Kasumi-1 (cell line): ENCODE data around the gene KIDINS220.
A peak's percentile ranks its signal among the peaks of the same experiment; 100 is the strongest.

Experiments used
- DNase-seq, 2 experiments: peaks; one replicate each; lab custom pipeline; 2025; lab: John Stamatoyannopoulos, UW

Gene KIDINS220

DNA sequence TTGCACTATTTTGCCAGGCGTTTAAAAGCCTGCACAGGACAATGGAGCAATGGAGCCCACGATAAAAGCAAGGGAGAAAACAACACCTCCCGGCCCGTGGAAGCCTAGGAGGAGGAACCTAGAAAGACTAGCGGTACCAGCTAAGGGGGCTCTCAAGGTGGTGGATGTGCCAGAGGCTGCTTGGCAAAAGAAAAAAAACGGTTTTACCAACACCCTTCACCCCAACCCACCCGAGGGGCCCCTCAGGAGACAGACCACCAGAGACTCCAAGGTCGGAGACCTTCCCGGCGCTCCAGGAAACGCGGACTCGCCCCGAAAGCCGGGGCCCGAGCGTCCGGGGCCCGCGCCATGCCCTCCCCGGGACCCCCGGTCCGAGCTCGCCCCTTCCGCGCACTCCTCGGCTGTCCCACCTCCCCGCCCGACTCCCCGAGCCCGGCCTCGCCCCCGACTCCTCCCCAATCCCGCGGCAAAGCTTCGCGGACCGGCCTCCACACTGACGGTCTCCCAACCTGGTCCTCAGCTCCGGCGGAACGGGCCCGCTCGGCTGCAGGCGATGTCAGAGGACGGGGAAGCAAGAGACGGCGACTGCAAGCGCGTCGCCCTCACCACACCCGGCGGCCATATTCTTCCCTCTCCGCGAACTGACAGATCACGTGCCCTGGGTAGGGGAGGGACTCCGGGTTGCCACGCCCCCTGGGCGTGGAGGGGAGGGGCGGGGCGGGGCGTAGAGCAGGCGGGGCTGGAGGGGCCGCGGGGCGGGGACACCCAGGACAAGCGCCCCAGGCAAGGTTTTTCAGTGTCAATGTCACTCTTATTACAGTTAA is at the start of gene KIDINS220:
Gene KIDINS220 (minus strand): TSS at position 643 of the 824 bp plus-strand sequence. CDS start 10,520 bp downstream, outside the sequence.
- DNase-seq = peak; percentile 67 to 71

GRCh38 chr2:8886876-8887275 is 49.5 kb upstream of the KIDINS220 start:
- DNase-seq = peak; percentile 13 to 15

GRCh38 chr2:8886202-8886518 is 48.7 kb upstream of the KIDINS220 start:
- no peak for DNase-seq

GRCh38 chr2:8885449-8886201 is 48.2 kb upstream of the KIDINS220 start:
- DNase-seq = no peak

- no peak for DNase-seq
Measured at GRCh38 chr2:8884812-8885211, 47.4 kb upstream of the KIDINS220 start.

DNA sequence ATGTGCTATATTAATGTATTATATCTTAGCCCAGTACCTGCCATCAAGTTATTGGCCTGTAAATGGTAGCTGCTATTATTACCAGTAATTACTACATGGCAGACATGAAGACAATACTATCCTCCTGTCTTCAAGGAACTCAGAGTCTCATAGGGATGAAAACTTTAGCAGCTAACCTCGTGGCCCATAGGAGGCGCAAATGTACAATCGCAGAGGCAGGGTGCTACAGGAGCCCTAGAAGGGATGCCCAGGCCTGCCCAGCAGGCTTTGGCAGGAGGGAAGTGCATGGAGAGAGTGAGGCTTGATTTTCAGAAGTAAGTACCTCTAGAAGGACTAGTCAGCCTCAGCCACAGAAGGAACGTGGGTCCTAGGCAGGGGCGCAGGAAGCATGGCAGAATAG is 44.7 kb upstream of the KIDINS220 start:
- DNase-seq = peak; percentile 7 to 45

GRCh38 chr2:8877894-8878293 is 40.5 kb upstream of the KIDINS220 start:
- no peak for DNase-seq

DNA sequence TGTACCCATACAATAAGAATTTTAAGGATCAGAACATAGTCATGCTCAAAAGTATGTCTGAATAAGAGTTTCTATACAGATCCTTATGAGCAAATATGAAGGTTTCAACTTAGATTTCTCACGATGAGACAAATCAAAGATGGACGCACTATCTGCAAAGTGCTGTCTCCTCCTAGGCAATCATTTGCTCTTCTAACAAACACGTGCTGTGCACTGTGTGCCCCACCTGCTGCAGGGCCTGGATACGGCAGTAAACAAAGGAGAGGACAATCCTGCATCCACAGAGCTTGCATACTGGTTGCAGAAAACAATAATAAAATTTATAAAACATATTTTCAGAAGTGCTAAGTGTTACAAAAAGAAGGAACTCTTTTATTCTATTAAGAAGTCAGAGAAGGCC is 39.9 kb upstream of the KIDINS220 start:
- no peak for DNase-seq

- DNase-seq = no peak
Measured at GRCh38 chr2:8876628-8877027, 39.2 kb upstream of the KIDINS220 start.

GRCh38 chr2:8872821-8873432 is 35.5 kb upstream of the KIDINS220 start:
- peak; percentile 52 to 83 for DNase-seq

- DNase-seq = no peak
Measured at GRCh38 chr2:8870441-8870840, 33.0 kb upstream of the KIDINS220 start.

DNA sequence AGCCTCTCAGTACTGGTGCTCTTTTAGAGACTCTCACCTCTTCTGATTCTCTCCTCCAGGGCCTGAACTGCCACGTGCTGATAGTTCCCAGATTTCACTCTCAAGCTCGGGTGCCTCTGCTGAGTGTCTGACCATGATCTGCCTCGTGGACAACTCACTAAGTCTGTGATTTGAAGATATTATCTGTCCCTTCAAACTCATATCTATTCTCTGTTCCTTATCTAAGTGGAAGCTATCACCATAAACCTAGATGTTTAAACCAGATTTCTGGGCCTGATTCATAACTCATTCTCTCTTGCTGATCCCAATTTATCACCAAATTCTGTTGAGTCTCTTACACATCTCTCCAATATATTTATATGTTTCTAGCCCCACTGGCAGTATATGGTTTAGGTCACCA is 29.9 kb upstream of the KIDINS220 start:
- no peak for DNase-seq

- DNase-seq = no peak
Measured at GRCh38 chr2:8863331-8863953, 26.0 kb upstream of the KIDINS220 start.

- DNase-seq = no peak
Measured at GRCh38 chr2:8862230-8862629, 24.8 kb upstream of the KIDINS220 start.

GRCh38 chr2:8861797-8862196 is 24.4 kb upstream of the KIDINS220 start:
- no peak for DNase-seq

DNA sequence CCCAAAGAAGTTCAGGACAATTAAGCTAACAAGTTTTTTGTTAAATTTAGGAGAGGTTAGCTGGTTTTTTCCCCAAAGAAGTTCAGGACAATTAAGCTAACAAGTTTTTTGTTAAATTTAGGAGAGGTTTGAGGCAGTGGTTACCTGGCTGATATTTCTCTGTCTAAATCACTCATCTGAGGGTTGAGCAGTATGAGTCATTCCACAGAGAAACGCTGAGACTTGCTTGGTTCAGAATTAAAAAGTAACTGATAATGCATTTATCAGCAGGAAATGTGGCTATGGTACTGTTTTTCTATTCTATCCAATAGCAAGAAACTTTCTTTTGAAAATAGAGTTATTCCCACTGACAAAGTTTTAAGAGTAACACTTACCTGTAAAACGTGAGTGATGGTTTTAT is 22.8 kb upstream of the KIDINS220 start:
- no peak for DNase-seq

- no peak for DNase-seq
Measured at GRCh38 chr2:8858910-8859309, 21.5 kb upstream of the KIDINS220 start.

DNA sequence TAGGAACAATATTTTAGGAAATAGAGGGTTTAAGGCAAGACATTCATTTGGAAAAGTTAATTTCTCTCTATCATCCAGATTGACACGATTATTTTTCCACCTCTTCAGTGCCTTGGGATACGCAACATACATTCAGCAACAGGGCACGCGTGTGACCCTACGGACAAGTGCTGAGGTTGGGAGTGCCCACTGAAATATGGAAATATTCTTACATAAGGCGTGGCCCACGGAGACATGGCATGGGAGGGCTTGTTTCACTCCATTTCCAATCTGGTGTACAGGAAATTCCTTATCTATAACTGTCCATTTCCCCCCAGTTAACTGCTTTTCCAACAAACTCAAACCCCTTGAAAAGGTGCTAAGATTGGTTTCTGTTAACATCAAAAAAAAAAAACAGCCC is 20.9 kb upstream of the KIDINS220 start:
- no peak for DNase-seq

- no peak for DNase-seq
Measured at GRCh38 chr2:8857709-8858108, 20.3 kb upstream of the KIDINS220 start.

- no peak for DNase-seq
Measured at GRCh38 chr2:8856176-8856575, 18.8 kb upstream of the KIDINS220 start.

DNA sequence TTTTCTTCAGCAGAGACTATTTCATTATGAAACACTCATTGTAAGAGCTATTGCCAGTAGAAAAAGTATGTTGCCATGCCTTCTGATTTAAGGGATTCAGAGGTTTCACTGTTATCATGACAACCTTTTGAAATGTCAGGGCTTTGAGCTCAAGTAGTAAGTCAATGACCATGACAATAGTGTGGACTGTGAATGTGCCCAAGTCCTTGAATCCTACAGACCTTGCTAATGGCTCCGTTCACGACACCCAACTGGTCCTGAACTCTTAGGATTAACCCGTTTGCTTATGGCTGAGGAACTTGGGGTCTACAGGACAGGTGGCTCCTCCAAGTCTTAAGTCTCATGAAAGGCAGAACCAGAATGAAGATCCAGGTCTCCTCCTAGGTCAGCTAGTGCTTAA is 17.6 kb upstream of the KIDINS220 start:
- no peak for DNase-seq

- DNase-seq = no peak
Measured at GRCh38 chr2:8853426-8853825, 16.0 kb upstream of the KIDINS220 start.
